H1 (cell line): ENCODE measurements around the gene UTP25. TPM values are rescaled to one million over a fixed set of nuclear protein-coding genes. Genes with fewer than 3 reads are reported as not detected.

Experiments
- CTCF ChIA-PET: fragments of 300-600 bp; sonication (Branson Sonifier 250); formaldehyde crosslinking; loops from one replicate; lab custom pipeline; 2021; ENCODE audit not compliant: partially characterized antibody; lab: Charles Lee
- POLR2A ChIA-PET: fragments of 300-600 bp; sonication (Branson Sonifier 250); formaldehyde crosslinking; loops from one replicate; lab custom pipeline; 2021; ENCODE audit warnings: inconsistent platforms; ENCODE audit not compliant: partially characterized antibody; lab: Charles Lee
- DNase-seq, 2 experiments: peaks; one replicate each; pipeline versions ENCODE4 v3.0.0 to v3.0.0-alpha.2; 2010 to 2022; ENCODE audit warnings: low spot score in 2 of 2, low read depth in 1 of 2, mixed read lengths in 1 of 2
- FAIRE-seq: peaks from 2 replicates; lab custom pipeline; 2011; peaks lifted over from hg19 to GRCh38; lab: Jason Lieb, UNC
- H2AFZ ChIP-seq: 2 replicates; pipeline ENCODE4 v1.8.1; 2012; ENCODE audit warnings: low read length, inconsistent platforms
- H2AK5ac ChIP-seq: 2 replicates; pipeline ENCODE4 v1.6.1; 2013; ENCODE audit warnings: low read depth, low read length
- H2BK120ac ChIP-seq: replicated peaks from 2 replicates; pipeline ENCODE3; 2013; ENCODE audit warnings: low read depth, low read length, inconsistent platforms
- H2BK12ac ChIP-seq: 2 replicates; pipeline ENCODE4 v1.6.1; 2013; ENCODE audit warnings: low read depth, low read length
- H2BK15ac ChIP-seq: 2 replicates; pipeline ENCODE4 v1.6.1; 2013; ENCODE audit warnings: low read length
- H2BK20ac ChIP-seq: 2 replicates; pipeline ENCODE4 v1.6.1; 2013; ENCODE audit warnings: low read length
- H2BK5ac ChIP-seq: 2 replicates; pipeline ENCODE4 v1.6.1; 2013; ENCODE audit warnings: low read depth, low read length
- H3K14ac ChIP-seq: 2 replicates; pipeline ENCODE4 v1.6.1; 2013; ENCODE audit warnings: inconsistent platforms; ENCODE audit not compliant: insufficient read length
- H3K18ac ChIP-seq: 2 replicates; pipeline ENCODE4 v1.6.1; 2013; ENCODE audit warnings: low read length; ENCODE audit errors: extremely low read depth
- H3K23ac ChIP-seq: 2 replicates; pipeline ENCODE4 v1.6.1; 2013; ENCODE audit warnings: inconsistent platforms; ENCODE audit not compliant: insufficient read length
- H3K23me2 ChIP-seq: 2 replicates; pipeline ENCODE4 v1.6.1; 2013; ENCODE audit warnings: low read depth, low read length
- H3K27ac ChIP-seq: 2 replicates; pipeline ENCODE4 v1.6.1; 2011; ENCODE audit warnings: low read depth, low read length, inconsistent platforms
- H3K27me3 ChIP-seq, 4 experiments: replicated peaks in 1 of 4; 1 replicate in 1 of 4; 2 replicates in 3 of 4; pipeline versions ENCODE4 v1.6.1 to v1.8.1; 2011 to 2013; ENCODE audit warnings: low read length in 3 of 4, mild to moderate bottlenecking in 3 of 4, inconsistent platforms in 2 of 4, mixed read lengths in 2 of 4, moderate library complexity in 1 of 4; ENCODE audit not compliant: control insufficient read depth in 3 of 4, insufficient read depth in 3 of 4; ENCODE audit errors: extremely low read depth in 1 of 4
- H3K36me3 ChIP-seq, 4 experiments: 2 replicates each; pipeline versions ENCODE4 v1.6.1 to v1.8.1; 2011 to 2013; ENCODE audit warnings: mild to moderate bottlenecking in 4 of 4, low read length in 3 of 4, moderate library complexity in 2 of 4, control low read depth in 1 of 4, inconsistent platforms in 1 of 4; ENCODE audit not compliant: insufficient read depth in 4 of 4, control insufficient read depth in 2 of 4
- H3K4ac ChIP-seq: replicated peaks from 2 replicates; pipeline ENCODE3; 2013; ENCODE audit warnings: low read length, low read depth, mixed read lengths, inconsistent platforms; ENCODE audit not compliant: insufficient read length
- H3K4me1 ChIP-seq, 4 experiments: replicated peaks in 1 of 4; 1 replicate in 1 of 4; 2 replicates in 3 of 4; pipeline versions ENCODE4 v1.6.1 to v1.8.1; 2011 to 2013; ENCODE audit warnings: low read length in 3 of 4, inconsistent platforms in 2 of 4, mixed read lengths in 1 of 4; ENCODE audit not compliant: insufficient read depth in 4 of 4, control insufficient read depth in 3 of 4
- H3K4me2 ChIP-seq, 2 experiments: 2 replicates each; pipeline versions ENCODE4 v1.6.1 to v1.8.1; 2011 to 2013; ENCODE audit warnings: low read depth in 2 of 2, low read length in 2 of 2, control low read depth in 1 of 2, inconsistent platforms in 1 of 2, mild to moderate bottlenecking in 1 of 2; ENCODE audit not compliant: insufficient read depth in 1 of 2
- H3K4me3 ChIP-seq, 4 experiments: fragments of 200-600, 300-600 bp in 1 of 4; sonication (generic), shearing (Covaris generic), sonication (Bioruptor Twin) in 1 of 4; 2 replicates each; pipeline versions ENCODE4 v1.5.1 to v1.8.1; 2011 to 2016; ENCODE audit warnings: low read length in 4 of 4, low read depth in 3 of 4, control low read depth in 2 of 4, inconsistent platforms in 2 of 4, mild to moderate bottlenecking in 2 of 4, mixed read lengths in 1 of 4, moderate library complexity in 1 of 4; ENCODE audit not compliant: insufficient read depth in 2 of 4; ENCODE audit errors: extremely low read depth in 1 of 4
- H3K56ac ChIP-seq: replicated peaks from 2 replicates; pipeline ENCODE3; 2013; ENCODE audit warnings: low read depth, mild to moderate bottlenecking, mixed read lengths, low read length, inconsistent platforms; ENCODE audit not compliant: insufficient read length
- H3K79me1 ChIP-seq: 2 replicates; pipeline ENCODE4 v1.6.1; 2013; ENCODE audit warnings: low read depth, low read length, control low read depth
- H3K79me2 ChIP-seq, 2 experiments: 2 replicates each; pipeline versions ENCODE4 v1.6.1 to v1.8.1; 2012 to 2013; ENCODE audit warnings: low read length in 2 of 2, mild to moderate bottlenecking in 2 of 2, inconsistent platforms in 1 of 2; ENCODE audit not compliant: insufficient read depth in 2 of 2, control insufficient read depth in 1 of 2
- H3K9ac ChIP-seq, 4 experiments: replicated peaks in 1 of 4; 1 replicate in 1 of 4; 2 replicates in 3 of 4; pipeline versions ENCODE4 v1.6.1 to v1.8.1; 2011 to 2013; ENCODE audit warnings: low read depth in 3 of 4, low read length in 3 of 4, control low read depth in 2 of 4, mild to moderate bottlenecking in 2 of 4, moderate library complexity in 2 of 4, inconsistent platforms in 1 of 4; ENCODE audit errors: extremely low read depth in 1 of 4
- H3K9me3 ChIP-seq, 2 experiments: 2 replicates each; pipeline versions ENCODE4 v1.6.1 to v1.8.1; 2012 to 2013; ENCODE audit warnings: mild to moderate bottlenecking in 2 of 2, moderate library complexity in 2 of 2, control low read depth in 1 of 2, inconsistent platforms in 1 of 2, low read depth in 1 of 2, low read length in 1 of 2, mixed read lengths in 1 of 2; ENCODE audit not compliant: insufficient read depth in 2 of 2
- H4K20me1 ChIP-seq, 2 experiments: replicated peaks in 1 of 2; 2 replicates each; pipeline versions ENCODE3 to v1.8.1; 2011 to 2013; ENCODE audit warnings: inconsistent platforms in 2 of 2, low read length in 2 of 2, mild to moderate bottlenecking in 1 of 2; ENCODE audit not compliant: insufficient read depth in 2 of 2, control insufficient read depth in 1 of 2
- H4K5ac ChIP-seq: 2 replicates; pipeline ENCODE4 v1.6.1; 2013; ENCODE audit warnings: low read length, low read depth, mixed read lengths, inconsistent platforms; ENCODE audit not compliant: insufficient read length
- H4K8ac ChIP-seq: 2 replicates; pipeline ENCODE4 v1.8.0; 2013; ENCODE audit warnings: mild to moderate bottlenecking, moderate library complexity, low read length, inconsistent platforms; ENCODE audit not compliant: insufficient read depth; ENCODE audit errors: extremely low read depth
- H4K91ac ChIP-seq: replicated peaks from 2 replicates; pipeline ENCODE3; 2013; ENCODE audit warnings: low read length, mixed read lengths, inconsistent platforms; ENCODE audit not compliant: insufficient read length
- EP300 ChIP-seq, 2 experiments: IDR thresholded peaks; 1 replicate in 1 of 2; 2 replicates in 1 of 2; pipeline ENCODE4 v1.6.1; 2011 to 2012; ENCODE audit warnings: low read depth in 2 of 2, low read length in 2 of 2, mild to moderate bottlenecking in 2 of 2, borderline replicate concordance in 1 of 2, inconsistent platforms in 1 of 2, moderate library complexity in 1 of 2
- GABPA ChIP-seq: IDR thresholded peaks from 2 replicates; pipeline ENCODE4 v1.6.1; 2011; ENCODE audit warnings: mild to moderate bottlenecking, low read length, moderate library complexity, borderline replicate concordance; ENCODE audit not compliant: insufficient read depth
- KDM5A ChIP-seq: fragments of 200-600 bp; IDR thresholded peaks from 2 replicates; pipeline ENCODE4 v1.7.1; 2012; ENCODE audit warnings: mild to moderate bottlenecking, low read length, inconsistent platforms, mixed read lengths
- RAD21 ChIP-seq, 2 experiments: IDR thresholded peaks in 1 of 2; conservative IDR thresholded peaks in 1 of 2; 2 replicates each; pipeline ENCODE4 v1.6.1; 2011; ENCODE audit warnings: low read depth in 2 of 2, low read length in 2 of 2, improper control_type of control experiment in 1 of 2, inconsistent platforms in 1 of 2, mild to moderate bottlenecking in 1 of 2, moderate library complexity in 1 of 2
- RBBP5 ChIP-seq: IDR thresholded peaks from 2 replicates; pipeline ENCODE4 v1.7.1; 2012; ENCODE audit warnings: low read depth, mild to moderate bottlenecking, inconsistent platforms, low read length, moderate library complexity, borderline replicate concordance
- RFX5 ChIP-seq: IDR thresholded peaks from 2 replicates; pipeline ENCODE4 v1.6.1; 2011; ENCODE audit warnings: low read depth, low read length, improper control_type of control experiment, borderline replicate concordance
- SIN3A ChIP-seq, 2 experiments: IDR thresholded peaks in 1 of 2; conservative IDR thresholded peaks in 1 of 2; 2 replicates each; pipeline ENCODE4 v1.6.1; 2011 to 2012; ENCODE audit warnings: low read length in 2 of 2, improper control_type of control experiment in 1 of 2, low read depth in 1 of 2, mild to moderate bottlenecking in 1 of 2
- TEAD4 ChIP-seq: IDR thresholded peaks from 2 replicates; pipeline ENCODE4 v1.6.1; 2012; ENCODE audit warnings: low read depth, low read length, inconsistent platforms, mixed read lengths
- USF2 ChIP-seq: IDR thresholded peaks from 2 replicates; pipeline ENCODE4 v1.6.1; 2011; ENCODE audit warnings: low read length, improper control_type of control experiment
- WGBS, 2 experiments: shearing (Covaris generic) in 1 of 2; methylation state at CpG; one replicate each; pipeline versions ENCODE4 v1.1.6 to v1.1.7; 2013 to 2015; ENCODE audit warnings: low lambda C conversion rate in 2 of 2, mixed read lengths in 2 of 2, inconsistent platforms in 1 of 2, low coverage in 1 of 2, missing lambda C conversion rate in 1 of 2; ENCODE audit not compliant: insufficient replicate concordance in 2 of 2, insufficient coverage in 1 of 2, insufficient read length in 1 of 2; ENCODE audit errors: extremely low coverage in 1 of 2, missing lambda C conversion rate in 1 of 2; 5-methylcytosine and 5-hydroxymethylcytosine counted together
- polyA plus RNA-seq, 7 experiments: library from polyadenylated mRNA; depleted of rRNA in 3 of 7; stranded (reverse) in 5 of 7; unstranded in 2 of 7; fragments of >200 nt in 5 of 7; fragments of 200-250 nt in 2 of 7; gene quantifications; 1 replicate in 5 of 7; 2 replicates in 1 of 7; 4 replicates in 1 of 7; pipeline versions ENCODE4 v1.2.1 to v1.2.3, GENCODE V29; 2011 to 2013; ENCODE audit warnings: missing spikeins in 2 of 7, mixed read lengths in 2 of 7
- total RNA-seq: library from RNA; stranded (reverse); fragmentation: NEBNext Ultra II Directional; extraction: Animal tissue kit (Norgen Biotek cat#: 25700); gene quantifications from 2 replicates; pipeline ENCODE4 v1.2.1, GENCODE V29; 2021

The UTP25 gene
- total and polyA plus RNA-seq, 2 of the 8 experiments (the other 6 are each of a cell fraction or from before 2014, with no cell fraction given), result 4.0 to 7.6 TPM

GRCh38 chr1:209870151-209870831, 42.5 kb downstream of the UTP25 start:
- Histone ChIP-seq H2BK12ac (no peak overlapping the region), H4K91ac (no peak overlapping the region), H4K8ac (no peak overlapping the region), H3K9me3 (0 out of 4 replicates have a peak, but pooled peaks cover 0 to 3% of the 10 kb centered on the region in 2 experiments), H4K5ac (no peak overlapping the region), H3K4ac (no peak overlapping the region), H3K4me1 (no peaks in the 10 kb centered on the region), H3K18ac (no peak overlapping the region), H2AFZ (no peak overlapping the region), H3K23ac (no peak overlapping the region), H3K56ac (no peak overlapping the region), H2BK15ac (no peak overlapping the region), H2BK5ac (no peak overlapping the region), H3K14ac (no peak overlapping the region), H2BK120ac (no peak overlapping the region), H3K23me2 (no peaks in the 10 kb centered on the region), H3K79me1 (no peaks in the 10 kb centered on the region), H4K20me1 (no peaks in the 10 kb centered on the region), H3K4me3 (no peak overlapping the region), H3K79me2 (no peaks in the 10 kb centered on the region), H3K27ac (no peak overlapping the region), H3K27me3 (no peaks in the 10 kb centered on the region), H3K4me2 (no peak overlapping the region), H2BK20ac (no peak overlapping the region), H3K9ac (no peak overlapping the region), H2AK5ac (no peak overlapping the region), H3K36me3 (no peaks in the 10 kb centered on the region)
- CTCF ChIA-PET, result interaction anchor here (0.5 to 5.3 kb wide), 4 partner anchors 10 to 441 kb away, joined by 3 to 30 read pairs (median 4); no protein-coding TSS in a partner anchor
- WGBS, 2 experiments, result 91% methylated on average over 4 of the region's 4 CpGs; no CpG with 5 or more reads in 1 of the 2 experiments
- no peak for FAIRE-seq
- DNase-seq, result no peak
- POLR2A ChIA-PET, result interaction anchor here (0.7 kb wide), 1 partner anchor 504 kb away, joined by 4 read pairs; no protein-coding TSS in a partner anchor
- TF ChIP-seq RBBP5, result no peak
- no peak for TF ChIP-seq RFX5
- no peak for TF ChIP-seq SIN3A (conservative IDR thresholded peaks at IDR 0.05 in 1 of 2, IDR thresholded peaks at IDR 0.05 in 1 of 2; ENCODE audit: low read depth in 1 of 2, low read length in 2 of 2)
- no peak for TF ChIP-seq KDM5A
- TF ChIP-seq USF2, result no peak
- no peak for TF ChIP-seq EP300 (IDR thresholded peaks at IDR 0.05; ENCODE audit: borderline replicate concordance in 1 of 2, low read depth in 2 of 2, low read length in 2 of 2)
- TF ChIP-seq RAD21 (IDR thresholded peaks at IDR 0.05 in 1 of 2, conservative IDR thresholded peaks at IDR 0.05 in 1 of 2; ENCODE audit: low read depth in 2 of 2, low read length in 2 of 2), result no peak
- TF ChIP-seq GABPA, result no peak
- no peak for TF ChIP-seq TEAD4
